GM21423 (cell line): ENCODE data around the gene KCNQ2.

Experiments used
- ATAC-seq: cut with Tn5 transposase; IDR thresholded peaks from one replicate; pipeline ENCODE4 v1.9.1; 2021; ENCODE audit warnings: mild to moderate bottlenecking, moderate library complexity; ENCODE audit not compliant: unreplicated experiment

The KCNQ2 gene

DNA sequence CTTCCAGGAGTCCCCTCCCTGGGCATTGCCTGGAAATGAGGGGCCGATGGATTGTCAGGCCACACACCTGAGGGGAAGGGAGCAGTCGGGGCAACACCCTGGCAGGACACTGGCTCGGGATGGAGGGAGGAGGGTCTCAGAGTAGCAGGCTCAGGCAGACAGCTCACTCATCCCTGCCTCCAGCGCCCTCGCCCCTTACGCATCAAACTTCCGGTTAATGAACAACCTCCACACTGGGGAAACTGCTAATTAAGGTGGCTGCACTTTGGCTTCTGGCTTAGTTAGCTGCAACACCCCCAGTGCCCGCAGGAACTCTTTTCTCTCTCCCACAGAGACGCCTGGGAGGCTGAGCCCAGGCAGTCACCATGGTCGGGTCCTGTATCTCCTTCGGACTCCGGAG, 98.0 kb downstream of the KCNQ2 start:
- no peak for ATAC-seq

DNA sequence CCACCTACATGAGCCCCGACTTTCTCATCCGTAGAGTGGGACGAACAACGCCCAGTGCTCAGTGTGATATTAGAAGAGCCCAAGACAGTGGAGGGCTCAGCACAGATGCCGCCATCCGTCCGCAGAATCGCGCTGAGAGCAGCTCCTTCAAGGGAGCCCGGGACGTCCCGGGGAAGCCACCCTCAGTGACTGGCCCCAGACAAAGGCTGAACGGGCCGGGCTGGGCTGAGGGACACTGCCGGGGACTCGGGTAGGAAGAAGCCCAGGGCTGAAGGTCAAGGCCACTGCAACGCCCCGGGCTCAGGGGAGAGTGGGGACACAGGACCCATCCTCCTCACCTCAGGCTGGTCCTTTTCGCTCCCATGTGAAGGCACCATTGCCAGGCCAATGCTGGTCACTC, 98.5 kb downstream of the KCNQ2 start:
- ATAC-seq = no peak

DNA sequence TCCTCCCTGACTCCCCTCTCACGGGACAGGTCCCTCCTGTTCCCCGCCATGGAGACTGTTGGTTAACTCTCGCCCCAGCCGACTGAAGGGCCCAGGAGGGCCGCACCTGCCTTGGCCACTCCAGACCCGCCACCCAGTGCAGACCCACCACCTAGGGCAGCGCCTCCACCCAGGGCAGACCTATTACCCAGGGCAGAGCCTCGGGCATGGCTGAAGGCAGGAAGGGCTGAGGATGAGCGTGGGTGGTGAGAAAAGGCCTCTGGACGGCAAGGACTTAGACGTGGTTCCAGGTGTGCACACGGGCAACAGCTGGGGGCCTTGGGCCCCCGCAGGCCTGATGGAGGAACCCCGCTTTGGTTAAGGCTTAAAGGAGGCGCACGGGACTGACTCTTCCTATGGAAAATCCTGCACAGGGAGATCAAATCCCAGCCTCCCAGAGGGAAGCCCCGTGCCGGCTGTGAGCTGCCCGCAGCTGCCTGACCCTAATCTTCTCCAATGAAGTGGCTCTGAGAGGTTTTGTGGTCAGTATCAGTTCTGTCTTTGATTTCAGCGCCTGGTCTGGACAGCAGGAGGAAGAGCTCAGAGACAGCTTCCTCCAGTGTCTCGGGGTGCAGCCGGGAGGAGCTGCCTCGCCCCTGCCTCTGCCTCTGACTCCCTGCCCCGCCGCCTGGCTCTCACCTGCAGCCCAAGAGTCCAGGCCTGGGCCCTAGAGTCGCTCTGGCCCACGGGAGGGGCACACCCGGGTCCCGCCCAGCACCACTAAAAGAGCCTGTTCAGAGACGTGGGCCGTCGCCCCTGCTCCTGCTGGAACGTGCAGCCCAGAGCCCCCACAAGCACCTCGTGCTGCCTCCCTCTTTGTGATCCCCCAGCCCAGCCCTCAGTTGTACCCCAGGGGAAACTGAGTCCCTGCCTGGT, 99.2 kb downstream of the KCNQ2 start:
- no peak for ATAC-seq

DNA sequence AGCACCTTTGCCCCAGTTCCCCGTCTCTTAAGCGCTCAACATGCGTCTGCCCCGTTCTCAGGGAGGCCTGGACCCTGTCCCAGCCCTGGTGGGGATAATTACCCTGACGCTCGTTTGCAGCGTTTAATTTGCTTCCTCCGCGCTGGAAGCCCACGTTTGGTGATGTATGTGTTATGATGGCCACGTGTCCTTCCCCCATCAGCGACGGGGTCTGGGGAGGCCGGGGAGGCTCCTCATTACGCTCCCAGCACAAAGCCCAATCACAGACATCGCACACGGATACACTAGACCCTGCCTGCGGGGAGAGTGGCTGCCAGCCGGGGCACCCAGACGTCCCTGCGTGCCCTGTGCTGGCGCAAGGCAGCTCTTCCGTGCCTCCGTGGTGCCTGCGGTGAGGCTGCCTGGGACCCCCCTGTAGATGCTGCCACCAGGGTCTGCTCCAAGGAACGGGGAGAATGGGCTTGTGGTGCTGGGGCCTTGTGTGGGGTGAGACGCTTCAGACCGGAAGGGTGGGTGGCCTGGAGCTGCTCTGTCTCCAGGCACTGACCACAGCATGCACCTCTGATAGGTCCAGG, 101.1 kb downstream of the KCNQ2 start:
- no peak for ATAC-seq

- no peak for ATAC-seq
These were observed 101.8 kb downstream of the KCNQ2 start for GRCh38 chr20:63370618-63371187.

DNA sequence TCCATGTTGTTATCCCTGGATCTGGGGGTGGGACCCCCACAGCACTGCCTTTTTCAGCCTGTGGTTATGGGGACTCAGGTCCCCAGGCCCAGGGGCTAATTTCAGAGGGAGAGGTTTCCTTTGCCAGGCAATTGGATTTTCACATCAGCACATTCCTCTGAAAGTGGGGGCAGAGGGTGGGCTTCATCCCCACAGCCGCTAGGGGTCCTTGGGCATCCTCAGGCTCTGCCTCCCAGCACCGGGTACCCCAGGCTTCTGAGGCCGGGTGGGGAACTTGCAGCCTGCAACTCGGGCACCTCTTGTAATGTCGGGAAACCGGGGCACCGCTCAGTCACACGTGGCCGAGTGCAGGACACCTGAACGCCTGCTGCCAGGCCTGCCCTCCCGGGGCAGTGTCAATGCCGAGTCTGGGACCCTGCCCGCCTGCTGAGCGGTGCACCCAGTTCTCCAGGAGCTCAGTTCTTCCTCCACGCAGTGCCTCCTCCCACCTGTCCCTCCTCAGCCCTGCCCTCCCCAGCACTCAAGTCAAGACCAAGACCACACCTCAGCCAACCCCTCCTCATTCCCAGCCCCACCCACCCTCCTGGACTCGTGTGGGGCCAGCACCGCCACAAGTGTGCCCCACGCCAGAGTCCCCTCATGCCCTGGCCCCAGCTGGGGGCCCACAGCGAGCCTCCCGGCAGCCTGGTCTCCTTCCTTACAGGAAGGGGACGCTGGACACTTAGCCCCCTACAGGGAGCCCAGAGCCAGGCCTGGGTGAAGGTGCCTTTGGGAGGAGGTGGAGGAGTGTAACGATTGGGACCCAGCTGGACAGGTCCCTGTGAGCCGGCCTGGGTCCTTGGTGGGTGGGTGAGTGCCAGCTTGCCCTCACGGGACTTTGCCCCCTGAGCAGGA, 102.5 kb downstream of the KCNQ2 start:
- no peak for ATAC-seq

DNA sequence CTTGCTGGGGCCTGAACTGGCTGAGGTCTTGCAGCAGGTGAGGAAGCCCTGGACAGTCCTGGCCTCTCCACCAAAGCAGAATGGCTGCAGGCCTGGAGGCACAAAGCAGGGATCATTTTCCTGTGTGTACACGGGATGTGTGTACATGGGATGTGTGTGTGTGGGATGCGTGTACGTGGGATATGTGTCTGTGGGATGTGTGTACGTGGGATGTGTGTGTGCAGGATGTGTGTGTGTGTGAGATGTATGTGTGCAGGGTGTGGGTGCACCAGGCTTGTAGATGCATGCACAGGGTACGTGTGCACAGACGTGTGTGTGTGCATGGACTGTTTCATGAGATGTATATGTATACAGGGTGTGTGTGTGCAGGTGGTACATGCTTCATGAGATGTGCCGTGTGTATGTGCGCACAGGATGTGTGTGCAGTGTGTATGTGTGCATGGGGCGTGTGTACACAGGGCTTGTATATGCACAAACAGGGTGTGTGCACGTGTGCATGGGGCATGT, 103.4 kb downstream of the KCNQ2 start:
- ATAC-seq = no peak

DNA sequence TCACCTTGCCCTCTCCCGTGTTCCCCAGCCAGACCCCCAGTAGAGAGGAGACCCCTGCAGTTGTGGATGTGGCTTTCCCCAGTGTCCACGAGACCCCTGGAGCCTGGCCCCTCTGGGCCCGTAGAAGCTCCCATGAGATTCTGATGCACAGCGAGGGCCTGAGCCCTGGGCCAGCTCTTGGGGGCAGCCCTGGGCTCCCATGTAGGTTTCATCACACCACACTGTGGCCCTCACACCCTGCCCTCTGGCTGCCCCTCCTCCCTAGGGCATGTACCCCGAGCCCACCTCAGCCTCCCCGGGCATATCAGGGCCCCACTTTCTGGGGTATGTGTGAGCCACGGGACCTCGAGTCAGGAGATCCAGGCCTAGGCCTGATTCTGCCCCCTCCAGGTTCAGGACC, 104.3 kb downstream of the KCNQ2 start:
- ATAC-seq = no peak

GRCh38 chr20:63367446-63368055, 104.9 kb downstream of the KCNQ2 start:
- ATAC-seq = no peak

DNA sequence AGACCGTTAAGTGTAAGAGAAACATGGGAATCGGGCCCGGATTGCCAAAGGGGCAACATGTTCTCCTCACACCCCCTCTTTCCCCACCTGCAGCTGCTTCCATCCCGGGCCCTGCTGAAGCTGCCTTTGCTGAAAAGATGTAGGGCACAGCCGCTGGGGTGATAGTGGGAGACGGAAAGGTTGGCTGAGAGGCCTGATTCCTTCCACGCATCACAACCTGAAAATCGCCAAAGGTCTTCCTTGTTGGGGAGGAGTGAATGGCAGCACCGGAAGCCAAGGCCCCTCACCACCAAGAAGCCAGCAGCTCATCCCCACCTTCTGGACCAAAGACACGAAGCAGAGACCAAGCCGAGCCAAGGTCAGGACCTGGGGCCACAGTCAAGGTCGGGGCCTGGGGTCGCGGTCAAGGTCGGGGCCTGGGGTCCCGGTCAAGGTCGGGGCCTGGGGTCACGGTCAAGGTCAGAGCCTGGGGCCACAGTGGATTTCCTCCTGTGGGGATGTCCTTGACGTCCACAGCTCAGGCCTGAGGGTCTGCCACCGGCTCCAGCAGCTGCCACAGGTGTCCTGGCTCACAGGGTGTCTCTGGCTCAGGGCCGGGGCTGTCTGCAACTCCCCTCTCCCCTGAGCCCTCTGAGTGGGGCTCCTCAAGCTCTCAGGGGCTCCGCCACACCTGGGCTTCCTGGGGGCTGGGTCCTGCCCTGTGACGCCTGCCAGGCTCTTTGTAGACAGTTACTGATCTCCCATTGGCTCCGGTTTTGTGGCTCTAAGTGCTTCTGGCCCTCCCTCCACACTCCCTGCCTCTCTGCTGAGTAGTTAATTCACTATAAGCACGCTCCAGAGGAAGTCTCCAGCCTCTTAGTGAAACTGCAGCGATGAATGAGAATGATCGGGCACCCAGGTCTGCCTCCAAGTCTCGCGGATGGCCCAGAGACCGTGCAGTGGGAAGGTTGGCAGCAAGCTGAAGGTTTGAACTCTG, 105.8 kb downstream of the KCNQ2 start:
- no peak for ATAC-seq

DNA sequence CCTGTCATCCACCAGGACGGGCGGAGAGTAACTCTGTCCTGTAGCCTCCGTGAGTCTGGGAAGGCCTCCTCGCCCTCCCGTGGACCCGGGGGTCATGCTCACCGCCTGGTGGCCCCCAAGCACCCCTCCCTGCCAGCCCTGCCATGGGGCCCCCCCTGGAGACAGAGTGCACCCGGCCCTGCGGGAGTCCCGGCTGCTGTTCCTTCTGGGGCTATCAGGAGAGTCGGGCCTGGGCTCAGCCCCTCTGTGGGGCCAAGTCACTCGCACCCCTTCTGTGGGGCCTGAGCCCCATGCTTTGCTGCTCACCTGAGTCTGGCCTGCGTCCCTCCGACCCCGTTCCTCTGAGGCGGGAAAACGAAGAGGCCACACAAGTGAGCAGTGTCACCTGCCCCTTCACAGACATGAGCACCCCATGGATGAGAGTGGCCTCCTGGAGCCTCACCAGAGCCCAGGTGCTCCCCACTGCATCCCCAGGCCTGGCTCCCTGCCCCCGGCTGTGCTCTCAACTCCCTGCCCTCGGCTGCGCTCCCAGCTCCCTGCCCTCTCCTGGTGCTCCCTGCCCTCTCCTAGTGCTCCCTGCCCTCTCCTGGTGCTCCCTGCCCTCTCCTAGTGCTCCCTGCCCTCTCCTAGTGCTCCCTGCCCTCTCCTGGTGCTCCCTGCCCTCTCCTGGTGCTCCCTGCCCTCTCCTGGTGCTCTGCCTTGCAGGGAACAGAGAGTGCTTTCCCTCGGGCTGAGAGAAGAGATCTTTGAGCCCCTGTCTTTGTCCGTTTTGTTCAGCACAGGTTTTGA, 106.7 kb downstream of the KCNQ2 start:
- no peak for ATAC-seq

DNA sequence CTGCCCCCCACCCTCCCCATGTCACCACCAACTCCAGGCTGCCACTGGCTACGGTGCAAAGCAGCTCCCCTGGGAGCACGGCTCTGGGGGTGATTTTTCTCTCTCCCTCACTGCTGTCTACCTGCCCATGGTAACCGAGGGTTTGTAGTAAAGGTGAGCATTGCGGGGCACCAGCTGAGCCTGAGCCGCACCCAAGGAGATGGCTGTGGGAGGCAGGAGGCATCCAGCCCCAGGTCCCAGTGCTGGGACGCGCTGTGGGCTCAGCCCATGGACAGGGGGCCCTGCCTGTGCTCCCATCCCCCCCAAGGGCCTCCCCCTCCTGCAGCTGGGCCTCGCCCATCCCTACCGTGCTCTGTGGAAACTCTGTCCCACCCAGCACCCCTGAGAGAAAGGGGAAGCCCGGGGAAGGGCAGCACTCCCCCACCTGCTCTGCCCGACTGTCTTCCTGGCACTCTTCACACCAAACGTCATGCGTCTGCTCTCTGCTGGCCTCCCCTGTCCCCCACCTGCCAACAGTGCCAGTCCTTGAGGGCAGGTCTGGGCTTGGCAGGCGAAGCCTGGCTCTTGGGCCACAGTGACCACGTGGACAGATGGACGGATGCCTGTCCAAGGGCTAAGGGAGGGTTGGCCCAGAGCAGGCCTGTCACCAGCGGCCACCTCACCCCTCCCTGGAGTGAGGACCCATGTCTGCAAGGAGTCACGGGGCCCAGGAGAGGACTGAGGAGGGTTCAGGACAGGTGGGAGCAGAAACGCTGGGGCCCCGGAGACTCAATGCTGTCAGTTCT, 107.5 kb downstream of the KCNQ2 start:
- ATAC-seq = no peak

DNA sequence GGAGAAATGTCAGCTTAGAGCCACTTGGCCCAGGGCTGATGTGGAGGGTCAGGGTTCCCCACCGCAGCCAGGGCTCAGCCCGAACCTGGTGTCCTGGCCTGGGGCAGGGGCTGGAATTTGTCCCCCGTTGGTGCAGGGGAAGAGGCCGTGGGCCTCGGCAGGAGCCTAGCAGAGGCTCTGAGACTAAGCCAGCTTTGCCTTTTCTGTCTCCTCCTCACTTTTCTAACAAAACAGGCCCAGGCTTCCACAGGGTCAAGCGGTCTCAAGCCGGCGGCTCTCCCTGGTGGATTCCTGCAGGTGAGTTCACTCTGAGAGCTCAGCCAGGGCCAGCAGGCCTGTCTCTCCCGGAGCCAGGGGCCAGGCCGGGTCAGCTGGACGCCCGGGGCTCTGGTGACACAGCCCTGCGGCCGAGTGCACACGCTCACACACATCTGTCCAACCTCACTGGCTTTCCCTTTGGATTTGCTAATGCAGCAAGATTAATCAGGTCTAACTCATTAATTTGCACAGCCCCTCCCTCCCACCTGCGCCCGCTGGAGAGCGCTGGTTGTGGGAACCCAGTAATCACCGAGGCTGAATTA, 108.4 kb downstream of the KCNQ2 start:
- ATAC-seq = no peak

- ATAC-seq = no peak
These were observed 109.2 kb downstream of the KCNQ2 start for GRCh38 chr20:63363013-63363957.

GRCh38 chr20:63362436-63363009, 109.9 kb downstream of the KCNQ2 start:
- no peak for ATAC-seq
